ENCODE measurements around the gene EPB41.

DNA sequence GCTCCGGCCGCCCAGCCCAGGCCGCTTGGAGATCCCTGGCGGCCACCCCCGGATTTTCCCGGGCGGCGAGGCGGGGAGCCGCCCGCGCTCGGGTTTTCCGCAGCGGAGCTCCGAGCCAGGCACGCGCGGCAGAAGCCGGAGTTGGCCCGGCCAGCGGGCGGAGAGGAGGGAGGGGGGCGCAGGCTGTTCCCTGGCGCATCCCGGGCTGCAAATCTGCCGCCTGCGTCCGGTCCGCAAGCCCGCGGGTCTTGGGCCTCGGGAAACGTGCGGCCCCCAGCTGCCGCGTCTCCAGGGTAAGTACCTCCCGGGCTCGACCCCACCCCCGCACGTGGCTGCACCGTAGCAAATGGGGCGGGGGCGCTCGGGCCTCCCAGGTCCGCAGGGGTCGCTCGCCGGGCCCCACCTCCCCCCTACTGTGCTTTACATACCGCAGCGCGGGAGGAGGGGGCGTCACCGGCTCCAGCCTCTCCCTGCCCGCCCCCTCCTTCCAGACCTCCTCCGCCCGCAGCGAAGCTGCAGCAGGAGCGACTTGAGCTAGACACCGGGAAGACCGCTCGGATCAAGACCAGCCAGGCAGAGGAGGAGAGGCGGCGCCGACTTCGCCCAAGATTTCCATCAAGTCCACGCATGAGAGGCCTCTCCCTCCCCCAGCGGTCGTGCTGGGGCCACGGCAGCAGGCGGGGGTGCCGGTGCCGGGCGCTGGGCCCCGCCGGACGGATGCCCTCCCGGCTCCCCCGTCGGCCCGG, 207.7 kb downstream of the EPB41 start:
- TF ChIP-seq, protein P1, sequence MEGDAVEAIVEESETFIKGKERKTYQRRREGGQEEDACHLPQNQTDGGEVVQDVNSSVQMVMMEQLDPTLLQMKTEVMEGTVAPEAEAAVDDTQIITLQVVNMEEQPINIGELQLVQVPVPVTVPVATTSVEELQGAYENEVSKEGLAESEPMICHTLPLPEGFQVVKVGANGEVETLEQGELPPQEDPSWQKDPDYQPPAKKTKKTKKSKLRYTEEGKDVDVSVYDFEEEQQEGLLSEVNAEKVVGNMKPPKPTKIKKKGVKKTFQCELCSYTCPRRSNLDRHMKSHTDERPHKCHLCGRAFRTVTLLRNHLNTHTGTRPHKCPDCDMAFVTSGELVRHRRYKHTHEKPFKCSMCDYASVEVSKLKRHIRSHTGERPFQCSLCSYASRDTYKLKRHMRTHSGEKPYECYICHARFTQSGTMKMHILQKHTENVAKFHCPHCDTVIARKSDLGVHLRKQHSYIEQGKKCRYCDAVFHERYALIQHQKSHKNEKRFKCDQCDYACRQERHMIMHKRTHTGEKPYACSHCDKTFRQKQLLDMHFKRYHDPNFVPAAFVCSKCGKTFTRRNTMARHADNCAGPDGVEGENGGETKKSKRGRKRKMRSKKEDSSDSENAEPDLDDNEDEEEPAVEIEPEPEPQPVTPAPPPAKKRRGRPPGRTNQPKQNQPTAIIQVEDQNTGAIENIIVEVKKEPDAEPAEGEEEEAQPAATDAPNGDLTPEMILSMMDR (IDR thresholded peaks at IDR 0.05), result no peak
- no peak for TF ChIP-seq POLR2A (IDR thresholded peaks at IDR 0.05)
- TF ChIP-seq POLR2AphosphoS5 (IDR thresholded peaks at IDR 0.05), result peak in 1 of 4 donors; percentile 57
- TF ChIP-seq EP300 (IDR thresholded peaks at IDR 0.05), result no peak

Measured in sigmoid colon (tissue), 4 donors.